ENCODE data around the gene LARGE1. TPM values are rescaled to one million over a fixed set of nuclear protein-coding genes. Genes with fewer than 3 reads are reported as not detected.
A peak's percentile ranks its signal among the peaks of the same experiment; 100 is the strongest.

LARGE1 gene
- total and polyA plus RNA-seq, 2 of the 13 experiments (the other 11 are each of a cell fraction or from before 2014, with no cell fraction given): 8.4 to 11.0 TPM

DNA sequence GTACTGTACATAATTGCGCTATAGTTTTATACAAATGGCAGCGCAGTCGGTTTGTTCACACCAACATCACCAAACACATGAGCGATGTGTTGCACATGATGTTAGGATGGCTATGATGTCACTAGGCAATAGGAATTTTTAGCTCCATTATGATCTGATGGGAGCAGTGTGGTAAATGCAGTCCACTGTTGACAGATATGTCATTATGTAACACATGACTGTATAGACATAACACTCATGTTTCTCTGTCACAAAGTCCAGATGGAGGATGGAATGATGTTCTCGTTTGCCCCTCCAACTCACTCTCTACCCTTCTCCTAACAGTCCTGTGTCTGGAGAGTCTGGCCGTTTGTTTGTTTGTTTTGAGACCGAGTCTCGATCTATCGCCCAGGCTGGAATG is 288.5 kb downstream of the LARGE1 start (continued):
- TF ChIP-seq CHCHD3 (CRISPR knock-in tag; IDR thresholded peaks at IDR 0.05): no peak
- TF ChIP-seq, protein P1, sequence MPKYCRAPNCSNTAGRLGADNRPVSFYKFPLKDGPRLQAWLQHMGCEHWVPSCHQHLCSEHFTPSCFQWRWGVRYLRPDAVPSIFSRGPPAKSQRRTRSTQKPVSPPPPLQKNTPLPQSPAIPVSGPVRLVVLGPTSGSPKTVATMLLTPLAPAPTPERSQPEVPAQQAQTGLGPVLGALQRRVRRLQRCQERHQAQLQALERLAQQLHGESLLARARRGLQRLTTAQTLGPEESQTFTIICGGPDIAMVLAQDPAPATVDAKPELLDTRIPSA (CRISPR knock-in tag; IDR thresholded peaks at IDR 0.05; ENCODE audit: borderline replicate concordance): no peak
- TF ChIP-seq ZNF264 (CRISPR knock-in tag; IDR thresholded peaks at IDR 0.05): no peak
- TF ChIP-seq MLLT10 (CRISPR knock-in tag; IDR thresholded peaks at IDR 0.05): no peak
- no peak for TF ChIP-seq LCORL (IDR thresholded peaks at IDR 0.05)
- no peak for TF ChIP-seq LCORL (CRISPR knock-in tag; IDR thresholded peaks at IDR 0.05)
- no peak for TF ChIP-seq RARG (CRISPR knock-in tag; IDR thresholded peaks at IDR 0.05; ENCODE audit: low read depth)
- no peak for TF ChIP-seq ZNF10 (CRISPR knock-in tag; IDR thresholded peaks at IDR 0.05; ENCODE audit: borderline replicate concordance, low read depth)
- TF ChIP-seq, protein P2, sequence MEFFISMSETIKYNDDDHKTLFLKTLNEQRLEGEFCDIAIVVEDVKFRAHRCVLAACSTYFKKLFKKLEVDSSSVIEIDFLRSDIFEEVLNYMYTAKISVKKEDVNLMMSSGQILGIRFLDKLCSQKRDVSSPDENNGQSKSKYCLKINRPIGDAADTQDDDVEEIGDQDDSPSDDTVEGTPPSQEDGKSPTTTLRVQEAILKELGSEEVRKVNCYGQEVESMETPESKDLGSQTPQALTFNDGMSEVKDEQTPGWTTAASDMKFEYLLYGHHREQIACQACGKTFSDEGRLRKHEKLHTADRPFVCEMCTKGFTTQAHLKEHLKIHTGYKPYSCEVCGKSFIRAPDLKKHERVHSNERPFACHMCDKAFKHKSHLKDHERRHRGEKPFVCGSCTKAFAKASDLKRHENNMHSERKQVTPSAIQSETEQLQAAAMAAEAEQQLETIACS (CRISPR knock-in tag; IDR thresholded peaks at IDR 0.05): no peak
- TF ChIP-seq ZNF501 (CRISPR knock-in tag; IDR thresholded peaks at IDR 0.05): no peak
- TF ChIP-seq, protein P3, sequence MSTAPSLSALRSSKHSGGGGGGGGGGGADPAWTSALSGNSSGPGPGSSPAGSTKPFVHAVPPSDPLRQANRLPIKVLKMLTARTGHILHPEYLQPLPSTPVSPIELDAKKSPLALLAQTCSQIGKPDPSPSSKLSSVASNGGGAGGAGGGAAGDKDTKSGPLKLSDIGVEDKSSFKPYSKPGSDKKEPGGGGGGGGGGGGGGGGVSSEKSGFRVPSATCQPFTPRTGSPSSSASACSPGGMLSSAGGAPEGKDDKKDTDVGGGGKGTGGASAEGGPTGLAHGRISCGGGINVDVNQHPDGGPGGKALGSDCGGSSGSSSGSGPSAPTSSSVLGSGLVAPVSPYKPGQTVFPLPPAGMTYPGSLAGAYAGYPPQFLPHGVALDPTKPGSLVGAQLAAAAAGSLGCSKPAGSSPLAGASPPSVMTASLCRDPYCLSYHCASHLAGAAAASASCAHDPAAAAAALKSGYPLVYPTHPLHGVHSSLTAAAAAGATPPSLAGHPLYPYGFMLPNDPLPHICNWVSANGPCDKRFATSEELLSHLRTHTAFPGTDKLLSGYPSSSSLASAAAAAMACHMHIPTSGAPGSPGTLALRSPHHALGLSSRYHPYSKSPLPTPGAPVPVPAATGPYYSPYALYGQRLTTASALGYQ (CRISPR knock-in tag; IDR thresholded peaks at IDR 0.05): no peak
- peak; percentile 31; the same call in 1 of the 2 replicates for TF ChIP-seq HNF4A (CRISPR knock-in tag; IDR thresholded peaks at IDR 0.05)
- TF ChIP-seq, protein P4, sequence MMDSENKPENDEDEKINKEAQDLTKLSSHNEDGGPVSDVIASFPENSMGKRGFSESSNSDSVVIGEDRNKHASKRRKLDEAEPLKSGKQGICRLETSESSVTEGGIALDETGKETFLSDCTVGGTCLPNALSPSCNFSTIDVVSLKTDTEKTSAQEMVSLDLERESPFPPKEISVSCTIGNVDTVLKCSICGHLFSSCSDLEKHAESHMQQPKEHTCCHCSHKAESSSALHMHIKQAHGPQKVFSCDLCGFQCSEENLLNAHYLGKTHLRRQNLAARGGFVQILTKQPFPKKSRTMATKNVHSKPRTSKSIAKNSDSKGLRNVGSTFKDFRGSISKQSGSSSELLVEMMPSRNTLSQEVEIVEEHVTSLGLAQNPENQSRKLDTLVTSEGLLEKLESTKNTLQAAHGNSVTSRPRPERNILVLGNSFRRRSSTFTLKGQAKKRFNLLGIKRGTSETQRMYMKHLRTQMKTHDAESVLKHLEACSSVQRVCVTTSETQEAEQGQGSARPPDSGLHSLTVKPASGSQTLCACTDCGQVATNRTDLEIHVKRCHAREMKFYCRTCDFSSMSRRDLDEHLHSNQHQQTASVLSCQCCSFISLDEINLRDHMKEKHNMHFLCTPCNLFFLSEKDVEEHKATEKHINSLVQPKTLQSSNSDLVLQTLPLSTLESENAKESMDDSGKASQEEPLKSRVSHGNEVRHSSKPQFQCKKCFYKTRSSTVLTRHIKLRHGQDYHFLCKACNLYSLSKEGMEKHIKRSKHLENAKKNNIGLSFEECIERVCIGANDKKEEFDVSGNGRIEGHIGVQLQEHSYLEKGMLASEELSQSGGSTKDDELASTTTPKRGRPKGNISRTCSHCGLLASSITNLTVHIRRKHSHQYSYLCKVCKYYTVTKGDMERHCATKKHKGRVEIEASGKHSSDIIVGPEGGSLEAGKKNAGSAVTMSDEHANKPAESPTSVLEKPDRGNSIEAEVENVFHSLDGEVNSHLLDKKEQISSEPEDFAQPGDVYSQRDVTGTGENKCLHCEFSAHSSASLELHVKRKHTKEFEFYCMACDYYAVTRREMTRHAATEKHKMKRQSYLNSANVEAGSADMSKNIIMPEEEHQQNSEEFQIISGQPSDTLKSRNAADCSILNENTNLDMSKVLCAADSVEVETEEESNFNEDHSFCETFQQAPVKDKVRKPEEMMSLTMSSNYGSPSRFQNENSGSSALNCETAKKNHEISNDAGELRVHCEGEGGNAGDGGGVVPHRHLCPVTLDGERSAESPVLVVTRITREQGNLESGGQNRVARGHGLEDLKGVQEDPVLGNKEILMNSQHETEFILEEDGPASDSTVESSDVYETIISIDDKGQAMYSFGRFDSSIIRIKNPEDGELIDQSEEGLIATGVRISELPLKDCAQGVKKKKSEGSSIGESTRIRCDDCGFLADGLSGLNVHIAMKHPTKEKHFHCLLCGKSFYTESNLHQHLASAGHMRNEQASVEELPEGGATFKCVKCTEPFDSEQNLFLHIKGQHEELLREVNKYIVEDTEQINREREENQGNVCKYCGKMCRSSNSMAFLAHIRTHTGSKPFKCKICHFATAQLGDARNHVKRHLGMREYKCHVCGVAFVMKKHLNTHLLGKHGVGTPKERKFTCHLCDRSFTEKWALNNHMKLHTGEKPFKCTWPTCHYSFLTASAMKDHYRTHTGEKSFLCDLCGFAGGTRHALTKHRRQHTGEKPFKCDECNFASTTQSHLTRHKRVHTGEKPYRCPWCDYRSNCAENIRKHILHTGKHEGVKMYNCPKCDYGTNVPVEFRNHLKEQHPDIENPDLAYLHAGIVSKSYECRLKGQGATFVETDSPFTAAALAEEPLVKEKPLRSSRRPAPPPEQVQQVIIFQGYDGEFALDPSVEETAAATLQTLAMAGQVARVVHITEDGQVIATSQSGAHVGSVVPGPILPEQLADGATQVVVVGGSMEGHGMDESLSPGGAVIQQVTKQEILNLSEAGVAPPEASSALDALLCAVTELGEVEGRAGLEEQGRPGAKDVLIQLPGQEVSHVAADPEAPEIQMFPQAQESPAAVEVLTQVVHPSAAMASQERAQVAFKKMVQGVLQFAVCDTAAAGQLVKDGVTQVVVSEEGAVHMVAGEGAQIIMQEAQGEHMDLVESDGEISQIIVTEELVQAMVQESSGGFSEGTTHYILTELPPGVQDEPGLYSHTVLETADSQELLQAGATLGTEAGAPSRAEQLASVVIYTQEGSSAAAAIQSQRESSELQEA (CRISPR knock-in tag; IDR thresholded peaks at IDR 0.05; ENCODE audit: not compliant biosample characterization): no peak
- TF ChIP-seq ZSCAN31 (CRISPR knock-in tag; IDR thresholded peaks at IDR 0.05; ENCODE audit: low read depth): no peak
- no peak for TF ChIP-seq DPF2 (CRISPR knock-in tag; IDR thresholded peaks at IDR 0.05; ENCODE audit: borderline replicate concordance, low read depth)
- no peak for TF ChIP-seq ATF7 (IDR thresholded peaks at IDR 0.05)
- TF ChIP-seq ATF7 (CRISPR knock-in tag; IDR thresholded peaks at IDR 0.05): no peak
